ENCODE measurements around the gene GARRE1. TPM values are rescaled to one million over a fixed set of nuclear protein-coding genes. Genes with fewer than 3 reads are reported as not detected.

GARRE1 gene
- total RNA-seq, 2 donors from 2014 or later, result 34.4 to 43.6 TPM

DNA sequence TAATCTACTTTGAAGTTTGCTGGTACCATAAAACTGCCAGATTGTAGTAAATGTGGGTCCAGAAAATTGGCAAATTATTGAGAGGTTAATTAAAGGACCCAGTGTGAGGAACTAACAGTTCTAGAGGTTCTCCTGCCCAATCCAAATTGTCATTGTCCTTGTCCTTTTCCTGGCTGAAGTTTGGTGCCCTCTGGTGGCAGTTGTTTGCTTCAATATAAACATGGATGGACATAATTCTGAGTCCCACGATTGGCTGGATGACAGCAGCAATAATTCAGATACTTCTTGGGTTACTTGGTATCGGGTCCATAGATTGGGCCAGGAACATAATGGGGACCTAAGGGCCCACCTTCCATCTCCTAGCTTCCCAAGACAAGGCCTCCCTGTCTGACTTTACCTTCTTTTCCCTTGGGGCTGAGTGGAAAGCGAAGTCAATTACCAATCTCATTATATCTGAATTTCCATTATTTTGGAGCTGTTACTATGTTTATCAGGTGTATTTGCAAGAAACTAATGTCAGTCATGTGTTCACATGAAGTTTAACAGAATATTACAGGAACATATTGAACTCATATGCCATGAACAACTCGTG is 33.8 kb upstream of the GARRE1 start:
- Mint-ChIP-seq H3K27ac (no peak overlapping the region), H3K4me1 (peaks cover 45% of the 10 kb centered on the region), H3K27me3 (no peaks in the 10 kb centered on the region), H3K36me3 (ENCODE audit: low read depth) (peaks cover 14% of the 10 kb centered on the region), H3K4me3 (no peak overlapping the region)
- DNase-seq, result peak; percentile 28 to 52 (median 28)
- ATAC-seq, result no peak
- H3K9me3 ChIP-seq (ENCODE audit: control insufficient read depth, low read length, poor library complexity, severe bottlenecking), result no peaks in the 10 kb centered on the region

DNA sequence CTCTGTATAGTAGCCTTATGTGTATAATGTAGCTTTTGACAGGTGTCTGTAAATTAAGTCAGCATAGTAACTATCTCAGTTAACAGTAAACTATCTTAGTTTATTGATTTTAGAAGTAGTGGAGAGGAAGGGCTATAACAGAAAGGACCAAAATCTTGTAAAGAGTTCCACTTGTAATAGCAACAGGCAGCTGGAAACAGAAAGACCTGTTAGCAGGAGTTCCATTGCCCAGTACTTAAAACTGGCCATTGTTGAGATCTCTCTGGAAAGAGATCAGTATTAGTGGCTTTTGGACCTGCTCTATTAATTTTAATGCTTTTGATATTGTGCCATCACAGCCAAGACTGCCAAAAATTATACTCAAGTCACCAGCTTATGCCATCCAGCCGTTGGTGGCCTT is 32.0 kb upstream of the GARRE1 start:
- H3K4me1 Mint-ChIP-seq, result peaks cover 51% of the 10 kb centered on the region
- no peak overlapping the region for H3K27ac Mint-ChIP-seq
- H3K27me3 Mint-ChIP-seq, result no peaks in the 10 kb centered on the region
- H3K9me3 ChIP-seq (ENCODE audit: control insufficient read depth, low read length, poor library complexity, severe bottlenecking), result no peaks in the 10 kb centered on the region
- DNase-seq (no peak), ATAC-seq (no peak)
- H3K36me3 Mint-ChIP-seq (ENCODE audit: low read depth), result peaks cover 19% of the 10 kb centered on the region
- no peak overlapping the region for H3K4me3 Mint-ChIP-seq

DNA sequence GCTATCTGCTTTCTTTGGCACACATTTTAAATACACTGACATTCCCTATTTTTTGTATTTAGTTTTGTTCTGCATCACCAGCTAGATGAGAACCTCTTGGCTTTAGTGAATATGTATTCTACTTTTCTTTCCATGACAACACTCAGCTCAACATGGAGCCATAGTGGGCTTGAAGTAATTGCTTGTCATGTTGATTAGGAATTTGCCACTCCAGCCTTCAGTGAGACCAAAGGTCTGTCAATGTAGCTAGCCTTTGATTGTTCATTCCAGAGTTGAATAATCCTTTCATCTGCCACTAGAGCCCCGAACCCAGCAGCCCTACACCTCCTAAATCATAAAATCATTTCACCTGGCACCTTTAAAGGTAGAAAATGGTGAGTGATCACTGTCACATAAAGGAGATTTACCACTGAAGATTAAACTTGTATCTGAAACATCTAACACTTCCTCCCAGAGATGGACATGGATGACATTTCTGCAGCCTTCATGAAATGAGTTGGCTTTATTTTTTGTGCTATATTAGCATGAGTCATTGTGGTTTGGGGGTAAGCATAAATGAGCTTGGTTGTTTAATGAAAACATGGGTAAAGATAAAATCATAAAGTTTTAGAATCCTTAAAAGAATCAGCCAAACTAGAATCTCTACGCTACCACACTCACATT is 29.2 kb upstream of the GARRE1 start:
- ATAC-seq, result peak; percentile 39
- Mint-ChIP-seq H3K36me3 (ENCODE audit: low read depth) (peaks cover 21% of the 10 kb centered on the region), H3K4me1 (peaks cover 36% of the 10 kb centered on the region), H3K27ac (peak overlapping the region; percentile 87), H3K4me3 (peak overlapping the region; percentile 28), H3K27me3 (no peaks in the 10 kb centered on the region)
- no peaks in the 10 kb centered on the region for H3K9me3 ChIP-seq (ENCODE audit: control insufficient read depth, low read length, poor library complexity, severe bottlenecking)
- no peak for DNase-seq

DNA sequence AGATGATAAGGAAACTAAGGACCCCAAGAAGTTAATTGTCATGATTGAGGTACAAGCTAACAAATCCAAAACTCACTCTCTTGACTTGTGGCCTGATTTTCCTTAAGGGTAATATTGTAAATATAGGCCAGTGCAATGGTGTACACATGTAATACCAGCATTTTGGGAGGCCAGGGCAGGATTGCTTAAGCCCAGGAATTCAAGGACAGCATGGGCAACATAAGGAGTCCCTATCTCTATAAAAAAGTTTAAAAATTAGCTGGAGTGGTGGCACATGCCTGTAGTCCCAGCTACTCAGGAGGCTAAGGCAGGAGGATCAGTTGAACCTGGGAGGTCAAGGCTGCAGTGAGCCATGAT is 28.7 kb upstream of the GARRE1 start:
- no peaks in the 10 kb centered on the region for H3K9me3 ChIP-seq (ENCODE audit: control insufficient read depth, low read length, poor library complexity, severe bottlenecking)
- peaks cover 21% of the 10 kb centered on the region for H3K36me3 Mint-ChIP-seq (ENCODE audit: low read depth)
- no peaks in the 10 kb centered on the region for H3K27me3 Mint-ChIP-seq
- ATAC-seq (no peak), DNase-seq (no peak)
- no peak overlapping the region for H3K4me3 Mint-ChIP-seq
- H3K4me1 Mint-ChIP-seq, result peaks cover 34% of the 10 kb centered on the region
- peak overlapping the region; percentile 87 for H3K27ac Mint-ChIP-seq

DNA sequence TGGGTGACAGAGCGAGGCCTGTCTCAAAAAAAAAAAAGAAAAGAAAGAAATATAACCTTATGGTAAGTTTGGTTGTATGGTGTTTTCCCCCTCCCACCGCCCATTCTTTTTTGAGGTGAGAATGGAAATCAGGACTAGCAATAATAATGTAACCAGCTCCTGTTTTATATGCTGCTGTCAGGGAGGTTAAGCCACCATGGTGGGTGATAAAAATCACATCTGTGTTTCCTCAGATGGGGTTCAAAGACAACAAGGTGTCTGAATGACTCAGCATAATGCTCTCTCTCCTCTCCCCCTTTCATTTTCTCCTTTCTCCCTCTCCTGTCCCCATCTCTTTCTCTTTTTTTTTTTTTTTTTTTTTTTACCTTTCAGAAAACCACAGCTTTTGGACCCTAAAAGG is 28.3 kb upstream of the GARRE1 start:
- DNase-seq (no peak), ATAC-seq (peak; percentile 40)
- H3K4me3 Mint-ChIP-seq, result peak overlapping the region; percentile 45
- H3K4me1 Mint-ChIP-seq, result peaks cover 32% of the 10 kb centered on the region
- peaks cover 21% of the 10 kb centered on the region for H3K36me3 Mint-ChIP-seq (ENCODE audit: low read depth)
- H3K27ac Mint-ChIP-seq, result peak overlapping the region; percentile 87
- H3K27me3 Mint-ChIP-seq, result no peaks in the 10 kb centered on the region
- H3K9me3 ChIP-seq (ENCODE audit: control insufficient read depth, low read length, poor library complexity, severe bottlenecking), result no peaks in the 10 kb centered on the region

DNA sequence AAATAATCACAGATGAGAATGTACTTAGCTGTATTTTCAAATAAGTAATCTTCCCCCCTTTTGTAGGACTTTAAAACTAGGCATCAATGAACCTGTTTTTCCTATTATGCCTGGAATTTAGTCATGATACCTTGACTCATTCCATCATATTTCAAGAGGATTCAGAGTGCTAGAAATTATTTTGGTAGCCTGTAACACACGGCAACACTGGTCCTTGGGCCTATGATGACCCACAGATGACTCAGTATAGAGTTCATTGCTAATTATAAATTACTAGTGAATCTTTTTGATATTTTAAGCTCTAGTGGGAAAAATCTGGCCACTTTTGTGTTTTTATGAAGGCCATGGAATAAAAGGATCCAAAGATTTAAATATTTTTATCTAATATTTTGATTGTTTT is 26.0 kb upstream of the GARRE1 start:
- H3K9me3 ChIP-seq (ENCODE audit: control insufficient read depth, low read length, poor library complexity, severe bottlenecking), result no peaks in the 10 kb centered on the region
- no peak overlapping the region for H3K27ac Mint-ChIP-seq
- ATAC-seq (no peak), DNase-seq (no peak)
- H3K36me3 Mint-ChIP-seq (ENCODE audit: low read depth), result peaks cover 16% of the 10 kb centered on the region
- no peaks in the 10 kb centered on the region for H3K27me3 Mint-ChIP-seq
- no peak overlapping the region for H3K4me3 Mint-ChIP-seq
- H3K4me1 Mint-ChIP-seq, result peaks cover 34% of the 10 kb centered on the region

DNA sequence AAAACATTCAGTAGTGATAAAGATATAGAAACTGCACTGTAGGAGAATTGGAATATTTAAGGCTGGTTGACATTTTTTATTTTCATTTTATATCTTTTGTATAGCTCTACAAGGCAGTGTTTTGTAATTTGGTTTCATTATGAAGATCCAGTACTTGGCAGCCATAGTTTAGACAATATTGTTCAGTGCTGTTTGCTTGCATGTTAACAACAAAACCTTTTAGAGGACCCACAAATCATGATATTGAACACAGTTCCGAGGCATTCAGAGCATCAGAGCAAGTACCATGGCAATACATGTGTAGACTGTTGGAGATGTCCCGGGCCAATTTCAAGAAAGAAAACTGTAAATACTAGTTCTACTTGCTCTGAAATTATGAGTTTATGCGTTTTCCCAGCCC is 25.6 kb upstream of the GARRE1 start:
- DNase-seq (no peak), ATAC-seq (no peak)
- Mint-ChIP-seq H3K27ac (no peak overlapping the region), H3K4me1 (peaks cover 32% of the 10 kb centered on the region), H3K4me3 (no peak overlapping the region), H3K27me3 (no peaks in the 10 kb centered on the region), H3K36me3 (ENCODE audit: low read depth) (peaks cover 14% of the 10 kb centered on the region)
- H3K9me3 ChIP-seq (ENCODE audit: control insufficient read depth, low read length, poor library complexity, severe bottlenecking), result no peaks in the 10 kb centered on the region

DNA sequence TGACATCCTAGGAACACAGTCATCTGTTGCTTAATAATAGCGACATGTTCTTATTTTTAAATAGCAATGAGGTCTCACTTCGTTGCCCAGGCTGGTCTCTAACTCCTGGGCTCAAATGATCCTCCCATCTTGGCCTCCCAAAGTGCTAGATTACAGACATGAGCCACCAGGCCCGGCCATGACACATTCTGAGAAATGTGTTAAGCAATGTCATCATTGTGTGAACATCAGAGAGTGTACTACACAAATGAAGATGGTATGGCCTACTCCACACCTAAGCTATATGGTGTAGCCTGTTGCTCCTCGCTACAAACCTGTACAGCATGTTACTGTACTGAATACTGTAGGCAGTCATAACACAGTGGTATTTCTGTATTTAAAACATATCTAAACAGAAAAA is 24.6 kb upstream of the GARRE1 start:
- Mint-ChIP-seq H3K27ac (peak overlapping the region; percentile 62), H3K4me1 (peaks cover 29% of the 10 kb centered on the region), H3K4me3 (no peak overlapping the region), H3K36me3 (ENCODE audit: low read depth) (peaks cover 11% of the 10 kb centered on the region), H3K27me3 (no peaks in the 10 kb centered on the region)
- no peak for ATAC-seq
- no peaks in the 10 kb centered on the region for H3K9me3 ChIP-seq (ENCODE audit: control insufficient read depth, low read length, poor library complexity, severe bottlenecking)
- no peak for DNase-seq

DNA sequence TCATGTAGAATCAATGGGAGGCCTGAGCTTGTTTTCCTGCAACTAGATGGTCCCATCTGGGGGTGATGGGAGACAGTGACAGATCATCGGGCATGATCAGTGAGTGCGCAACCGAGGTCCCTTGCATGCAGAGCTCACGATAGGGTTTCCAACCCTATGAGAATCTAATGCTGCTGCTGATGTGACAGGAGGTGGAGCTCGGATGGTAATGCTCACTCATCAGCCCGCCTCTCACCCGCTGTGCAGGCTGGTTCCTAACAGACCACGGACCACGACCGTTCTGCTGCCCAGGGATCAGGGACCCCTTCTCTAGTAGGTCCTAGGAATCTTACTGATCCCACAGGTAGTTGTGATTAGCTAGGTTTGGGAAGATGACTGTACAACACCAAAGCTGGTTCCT is 23.5 kb upstream of the GARRE1 start:
- Mint-ChIP-seq H3K36me3 (ENCODE audit: low read depth) (peaks cover 9% of the 10 kb centered on the region), H3K27ac (peak overlapping the region; percentile 62), H3K4me1 (peaks cover 20% of the 10 kb centered on the region), H3K4me3 (no peak overlapping the region), H3K27me3 (no peaks in the 10 kb centered on the region)
- DNase-seq (no peak), ATAC-seq (no peak)
- H3K9me3 ChIP-seq (ENCODE audit: control insufficient read depth, low read length, poor library complexity, severe bottlenecking), result no peaks in the 10 kb centered on the region

DNA sequence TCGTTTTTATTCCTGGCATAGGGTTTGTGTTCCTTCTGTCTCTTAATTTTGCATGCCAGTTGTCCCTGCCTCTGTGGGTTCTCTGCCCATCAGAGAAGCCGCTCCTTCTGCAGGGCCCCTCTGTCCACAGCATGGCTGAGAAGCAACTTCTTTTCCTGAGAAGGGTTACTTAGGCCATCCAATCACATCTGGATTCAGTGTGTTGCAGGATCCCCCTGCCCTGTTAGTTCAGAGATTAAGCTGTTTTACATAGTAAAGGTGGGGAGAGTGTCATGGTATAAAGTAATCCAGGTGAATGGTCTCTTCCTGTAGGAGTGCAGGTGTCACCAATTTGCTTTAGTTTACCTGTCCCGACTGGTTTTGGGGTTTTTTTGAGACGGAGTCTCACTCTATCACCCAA is 22.9 kb upstream of the GARRE1 start:
- H3K27ac Mint-ChIP-seq, result peak overlapping the region; percentile 62
- H3K9me3 ChIP-seq (ENCODE audit: control insufficient read depth, low read length, poor library complexity, severe bottlenecking), result no peaks in the 10 kb centered on the region
- H3K36me3 Mint-ChIP-seq (ENCODE audit: low read depth), result peaks cover 9% of the 10 kb centered on the region
- ATAC-seq (no peak), DNase-seq (no peak)
- H3K4me1 Mint-ChIP-seq, result peaks cover 21% of the 10 kb centered on the region
- H3K4me3 Mint-ChIP-seq, result peak overlapping the region; percentile 19
- H3K27me3 Mint-ChIP-seq, result no peaks in the 10 kb centered on the region

DNA sequence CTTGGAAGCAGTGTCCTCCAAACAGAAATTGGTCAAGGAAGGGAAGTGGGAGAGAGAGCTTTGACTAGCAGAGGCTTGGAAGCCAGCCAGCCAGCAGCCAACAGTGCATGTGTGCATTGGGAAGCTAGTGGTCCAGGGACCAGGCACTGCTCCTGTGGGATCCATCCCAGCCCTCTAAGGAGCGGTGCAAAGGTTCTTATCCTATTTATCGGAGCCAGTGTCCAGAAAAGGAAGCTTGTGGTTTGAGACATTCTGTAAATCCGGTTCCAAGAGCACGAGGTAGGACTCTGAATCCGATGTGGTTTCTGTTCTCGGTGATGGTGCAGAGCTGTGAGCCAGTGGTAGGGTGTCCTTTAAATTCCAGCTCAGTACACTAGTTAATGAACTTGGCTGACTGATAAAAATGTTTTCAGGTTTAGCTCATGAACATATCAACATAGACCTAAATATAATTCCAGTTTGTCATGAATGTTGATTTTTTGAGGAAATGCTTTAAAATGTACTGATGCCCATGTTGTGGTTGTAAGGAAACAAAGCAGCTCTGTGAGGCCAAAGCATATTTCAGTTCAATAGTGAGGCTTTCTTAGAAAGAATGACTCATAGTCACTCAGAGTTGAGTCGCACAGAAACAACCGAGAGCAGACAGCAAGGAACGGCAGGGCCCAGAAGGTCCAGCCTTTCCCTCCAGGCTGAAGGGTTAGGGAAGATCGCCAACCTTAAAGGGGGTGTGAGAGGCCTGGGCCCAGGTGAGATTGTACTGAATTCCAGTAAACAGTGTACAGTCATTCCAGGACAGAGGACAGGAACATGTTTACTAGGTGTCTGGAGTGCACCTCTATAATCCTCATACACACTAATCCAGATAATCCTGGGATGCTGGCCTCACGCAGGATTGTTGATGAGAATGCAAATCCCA is 21.5 kb upstream of the GARRE1 start:
- Mint-ChIP-seq H3K36me3 (ENCODE audit: low read depth) (peaks cover 2% of the 10 kb centered on the region), H3K27me3 (no peaks in the 10 kb centered on the region), H3K4me1 (peaks cover 18% of the 10 kb centered on the region), H3K27ac (peak overlapping the region; percentile 62), H3K4me3 (peak overlapping the region; percentile 21)
- H3K9me3 ChIP-seq (ENCODE audit: control insufficient read depth, low read length, poor library complexity, severe bottlenecking), result no peaks in the 10 kb centered on the region
- no peak for DNase-seq
- ATAC-seq, result peak; percentile 54

DNA sequence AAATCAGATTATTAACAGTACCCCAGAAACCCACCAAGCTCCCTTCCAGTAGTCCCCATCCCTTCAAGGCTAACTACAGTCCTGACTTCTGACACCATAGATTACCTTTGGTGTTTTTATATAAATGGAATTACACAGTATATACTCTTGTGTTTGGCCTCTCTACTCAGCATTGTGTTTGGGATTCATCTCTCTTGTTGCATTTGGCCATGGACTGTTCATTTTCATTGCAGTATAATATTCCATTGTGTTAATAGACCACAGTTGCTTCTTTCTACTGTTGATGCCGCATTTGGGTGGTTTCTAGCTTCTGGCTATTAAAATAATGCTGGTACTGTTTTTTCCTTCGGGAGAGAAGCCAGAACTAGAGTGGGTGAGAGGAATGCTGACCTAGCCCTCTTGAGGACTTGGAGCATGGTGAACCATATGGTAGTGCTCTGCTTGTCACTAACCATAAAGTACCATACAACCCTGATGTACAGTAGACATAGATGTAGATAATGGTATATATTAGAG is 18.9 kb upstream of the GARRE1 start:
- H3K9me3 ChIP-seq (ENCODE audit: control insufficient read depth, low read length, poor library complexity, severe bottlenecking), result no peaks in the 10 kb centered on the region
- Mint-ChIP-seq H3K36me3 (ENCODE audit: low read depth) (no peaks in the 10 kb centered on the region), H3K27ac (no peak overlapping the region), H3K4me1 (peaks cover 25% of the 10 kb centered on the region), H3K4me3 (no peak overlapping the region), H3K27me3 (no peaks in the 10 kb centered on the region)
- ATAC-seq, result no peak
- DNase-seq, result no peak

Measured in T-helper 17 cell (primary cell).